ENCODE data around the gene ABCG4.
"Not testable (repeated sequence)": the region's sequence is repeated elsewhere in the genome, so short reads cannot be mapped to it uniquely, and the experiment has no call there.

The ABCG4 gene

DNA sequence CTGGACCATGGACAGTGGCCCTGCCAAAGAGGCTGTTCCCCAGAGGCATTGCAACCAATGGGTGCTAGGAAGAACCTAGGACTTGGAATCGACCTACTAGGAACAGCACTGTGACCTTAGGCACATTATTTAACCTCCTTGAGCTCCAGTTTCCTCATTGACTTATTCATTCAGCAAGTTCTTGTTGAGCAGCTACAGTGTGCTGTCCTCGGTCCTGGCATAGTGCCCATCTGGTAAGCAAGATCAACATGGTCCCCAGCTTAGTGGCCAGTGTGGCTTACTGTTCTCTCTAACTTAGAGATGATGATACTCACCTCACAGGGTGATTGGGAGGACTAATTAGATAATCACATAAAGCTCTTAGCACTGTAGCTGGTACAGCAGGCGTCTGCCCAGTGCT lies 8.2 kb downstream of the ABCG4 start:
- no peaks in the 10 kb centered on the region for H3K9me3 ChIP-seq (ENCODE audit: control insufficient read depth, low read length)
- peaks cover 58% of the 10 kb centered on the region for H3K27me3 ChIP-seq (replicated peaks; ENCODE audit: control insufficient read depth, insufficient read depth, low read length)
- no peaks in the 10 kb centered on the region for H3K4me1 ChIP-seq (ENCODE audit: control insufficient read depth, insufficient read depth, low read length)
- DNase-seq (ENCODE audit: low read depth): no peak
- no peak overlapping the region for H3K4me3 ChIP-seq (ENCODE audit: low read length)
- no peak overlapping the region for H3K9ac ChIP-seq (ENCODE audit: low read length)
- no peaks in the 10 kb centered on the region for H3K36me3 ChIP-seq (ENCODE audit: control insufficient read depth, insufficient read depth, low read length, severe bottlenecking)

DNA sequence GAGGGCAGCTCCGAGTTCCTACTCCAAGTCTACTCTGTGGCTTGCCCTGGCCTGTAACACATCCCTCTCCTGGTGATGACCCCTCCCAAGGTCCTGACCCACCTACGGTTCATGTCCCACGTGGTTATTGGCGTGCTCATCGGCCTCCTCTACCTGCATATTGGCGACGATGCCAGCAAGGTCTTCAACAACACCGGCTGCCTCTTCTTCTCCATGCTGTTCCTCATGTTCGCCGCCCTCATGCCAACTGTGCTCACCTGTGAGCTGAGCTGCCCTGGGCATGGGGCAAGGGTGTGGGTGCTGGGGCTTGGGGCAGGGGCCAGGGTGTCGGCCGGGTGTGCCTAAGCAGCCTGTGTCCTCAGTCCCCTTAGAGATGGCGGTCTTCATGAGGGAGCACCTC lies 9.6 kb downstream of the ABCG4 start:
- no peak for DNase-seq (ENCODE audit: low read depth)
- H3K4me3 ChIP-seq (ENCODE audit: low read length): no peak overlapping the region
- H3K27me3 ChIP-seq (replicated peaks; ENCODE audit: control insufficient read depth, insufficient read depth, low read length): peaks cover 54% of the 10 kb centered on the region
- no peaks in the 10 kb centered on the region for H3K9me3 ChIP-seq (ENCODE audit: control insufficient read depth, low read length)
- no peaks in the 10 kb centered on the region for H3K36me3 ChIP-seq (ENCODE audit: control insufficient read depth, insufficient read depth, low read length, severe bottlenecking)
- no peaks in the 10 kb centered on the region for H3K4me1 ChIP-seq (ENCODE audit: control insufficient read depth, insufficient read depth, low read length)
- H3K9ac ChIP-seq (ENCODE audit: low read length): no peak overlapping the region

DNA sequence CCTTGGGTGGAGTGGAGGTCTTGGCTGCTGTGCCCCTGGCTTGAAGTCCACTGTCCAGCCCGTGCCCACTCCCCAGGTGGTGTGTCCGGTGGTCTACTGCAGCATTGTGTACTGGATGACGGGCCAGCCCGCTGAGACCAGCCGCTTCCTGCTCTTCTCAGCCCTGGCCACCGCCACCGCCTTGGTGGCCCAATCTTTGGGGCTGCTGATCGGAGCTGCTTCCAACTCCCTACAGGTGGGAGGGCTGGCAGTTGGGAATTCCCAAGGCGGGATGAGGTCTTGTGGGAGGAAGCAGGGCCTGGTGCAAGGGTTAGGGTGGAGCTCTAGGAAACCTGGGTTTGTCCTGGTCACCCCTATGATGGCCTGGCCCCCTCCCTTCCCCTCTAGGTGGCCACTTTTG lies 11.3 kb downstream of the ABCG4 start:
- H3K4me1 ChIP-seq (ENCODE audit: control insufficient read depth, insufficient read depth, low read length): no peaks in the 10 kb centered on the region
- peaks cover 42% of the 10 kb centered on the region for H3K27me3 ChIP-seq (replicated peaks; ENCODE audit: control insufficient read depth, insufficient read depth, low read length)
- H3K9me3 ChIP-seq (ENCODE audit: control insufficient read depth, low read length): no peaks in the 10 kb centered on the region
- H3K9ac ChIP-seq (ENCODE audit: low read length): no peak overlapping the region
- no peaks in the 10 kb centered on the region for H3K36me3 ChIP-seq (ENCODE audit: control insufficient read depth, insufficient read depth, low read length, severe bottlenecking)
- DNase-seq (ENCODE audit: low read depth): no peak
- no peak overlapping the region for H3K4me3 ChIP-seq (ENCODE audit: low read length)

DNA sequence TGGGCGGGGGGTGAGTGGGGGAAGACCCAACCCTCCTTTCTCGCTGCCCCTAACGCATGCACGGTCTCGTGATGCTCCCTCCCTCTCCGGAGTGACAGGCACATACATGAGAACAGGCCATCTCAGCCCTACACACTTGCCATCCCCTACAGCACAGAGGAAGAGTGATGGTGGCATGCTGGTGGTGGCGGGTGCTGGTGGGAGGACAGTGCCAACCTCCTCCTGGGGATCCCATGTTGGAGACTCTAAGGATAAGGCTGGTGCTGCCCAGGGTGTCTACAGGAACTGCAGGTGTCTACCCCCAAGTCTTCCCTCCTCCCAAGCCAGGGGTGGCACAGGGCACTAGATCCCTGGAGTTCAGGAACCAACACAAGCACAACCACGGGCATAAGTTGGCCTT lies 13.0 kb downstream of the ABCG4 start:
- Histone ChIP-seq H3K4me1 (ENCODE audit: control insufficient read depth, insufficient read depth, low read length) (no peaks in the 10 kb centered on the region), H3K27me3 (replicated peaks; ENCODE audit: control insufficient read depth, insufficient read depth, low read length) (peaks cover 33% of the 10 kb centered on the region), H3K9me3 (ENCODE audit: control insufficient read depth, low read length) (no peaks in the 10 kb centered on the region), H3K36me3 (ENCODE audit: control insufficient read depth, insufficient read depth, low read length, severe bottlenecking) (no peaks in the 10 kb centered on the region), H3K4me3 (ENCODE audit: low read length) (no peak overlapping the region), H3K9ac (ENCODE audit: low read length) (no peak overlapping the region)
- DNase-seq (ENCODE audit: low read depth): no peak

DNA sequence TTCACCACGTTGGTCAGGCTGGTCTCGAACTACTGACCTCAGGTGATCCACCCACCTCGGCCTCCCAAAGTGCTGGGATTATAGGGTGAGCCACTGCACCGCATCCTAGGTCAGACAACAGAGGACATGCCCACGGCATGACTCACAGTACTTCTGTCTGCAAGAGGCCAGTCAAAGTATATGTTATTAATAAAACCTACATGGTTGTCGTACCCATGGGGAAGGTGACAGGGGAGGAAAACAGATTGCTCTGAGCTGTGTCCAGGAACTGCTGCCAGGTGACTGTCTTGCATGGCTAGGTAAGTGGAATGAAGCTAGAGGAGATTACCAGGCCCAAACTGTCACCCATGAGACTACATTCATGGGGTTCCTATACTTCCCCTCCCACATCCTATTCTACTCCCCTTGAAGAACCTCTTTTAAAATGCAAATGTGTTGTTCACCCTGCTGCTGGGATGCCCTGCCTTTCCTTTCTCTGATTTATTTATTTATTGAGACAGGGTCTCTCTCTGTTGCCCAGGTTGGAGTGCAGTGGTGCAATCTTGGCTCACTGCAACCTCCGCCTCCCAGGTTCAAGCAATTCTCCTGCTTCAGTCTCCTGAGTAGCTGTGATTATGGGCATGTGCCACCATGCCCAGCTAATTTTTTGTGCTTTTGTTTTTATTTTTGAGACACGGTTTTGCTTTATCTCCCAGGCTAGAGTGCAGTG lies 17.7 kb downstream of the ABCG4 start:
- Histone ChIP-seq H3K27me3 (replicated peaks; ENCODE audit: control insufficient read depth, insufficient read depth, low read length) (peaks cover 16% of the 10 kb centered on the region), H3K4me1 (ENCODE audit: control insufficient read depth, insufficient read depth, low read length) (peaks cover 6% of the 10 kb centered on the region), H3K4me3 (ENCODE audit: low read length) (no peak overlapping the region), H3K36me3 (ENCODE audit: control insufficient read depth, insufficient read depth, low read length, severe bottlenecking) (no peaks in the 10 kb centered on the region), H3K9ac (ENCODE audit: low read length) (no peak overlapping the region), H3K9me3 (ENCODE audit: control insufficient read depth, low read length) (no peaks in the 10 kb centered on the region)
- peak; percentile 32 for DNase-seq (ENCODE audit: low read depth)

DNA sequence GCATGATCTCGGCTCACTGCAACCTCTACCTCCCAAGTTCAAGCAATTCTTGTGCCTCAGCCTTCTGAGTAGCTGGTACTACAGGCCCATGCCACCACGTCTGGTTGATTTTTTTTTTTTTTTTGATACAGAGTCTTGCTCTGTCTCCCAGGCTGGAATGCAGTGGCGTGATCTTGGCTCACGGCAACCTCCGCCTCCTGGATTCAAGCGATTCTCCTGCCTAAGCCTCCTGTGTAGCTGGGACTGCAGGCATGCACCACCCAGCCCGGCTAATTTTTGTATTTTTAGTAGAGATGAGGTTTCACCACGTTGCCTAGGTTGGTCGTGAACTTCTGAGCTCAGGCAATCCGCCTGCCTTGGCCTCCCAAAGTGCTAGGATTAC lies 18.2 kb downstream of the ABCG4 start:
- H3K9me3 ChIP-seq (ENCODE audit: control insufficient read depth, low read length); H3K4me1 ChIP-seq (ENCODE audit: control insufficient read depth, insufficient read depth, low read length); H3K9ac ChIP-seq (ENCODE audit: low read length); DNase-seq (ENCODE audit: low read depth); H3K36me3 ChIP-seq (ENCODE audit: control insufficient read depth, insufficient read depth, low read length, severe bottlenecking); H3K4me3 ChIP-seq (ENCODE audit: low read length): not testable (repeated sequence)
- H3K27me3 ChIP-seq (replicated peaks; ENCODE audit: control insufficient read depth, insufficient read depth, low read length): peaks cover 11% of the 10 kb centered on the region

DNA sequence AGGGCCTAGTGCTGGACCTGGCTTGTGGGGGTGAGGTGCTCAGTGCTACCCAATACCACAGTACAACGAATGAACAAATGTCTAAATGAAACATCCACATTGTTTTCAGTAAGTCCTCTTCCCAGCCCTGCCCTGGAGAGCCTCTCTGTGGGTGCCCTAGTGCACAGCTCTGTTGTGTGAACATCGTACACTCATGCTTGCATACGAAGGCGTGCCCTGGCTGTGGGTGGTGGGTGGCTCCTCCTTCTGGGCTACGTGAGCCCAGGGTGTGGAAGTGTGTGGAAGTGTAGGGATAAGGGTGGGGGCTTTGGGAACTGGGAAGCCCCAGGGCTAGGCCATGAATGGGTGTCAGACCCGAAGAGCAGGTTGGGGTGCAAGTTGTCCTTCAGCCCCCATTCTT lies 19.1 kb downstream of the ABCG4 start:
- Histone ChIP-seq H3K4me1 (ENCODE audit: control insufficient read depth, insufficient read depth, low read length) (peaks cover 6% of the 10 kb centered on the region), H3K9ac (ENCODE audit: low read length) (no peak overlapping the region), H3K36me3 (ENCODE audit: control insufficient read depth, insufficient read depth, low read length, severe bottlenecking) (no peaks in the 10 kb centered on the region), H3K27me3 (replicated peaks; ENCODE audit: control insufficient read depth, insufficient read depth, low read length) (peaks cover 8% of the 10 kb centered on the region), H3K9me3 (ENCODE audit: control insufficient read depth, low read length) (no peaks in the 10 kb centered on the region), H3K4me3 (ENCODE audit: low read length) (no peak overlapping the region)
- DNase-seq (ENCODE audit: low read depth): no peak

DNA sequence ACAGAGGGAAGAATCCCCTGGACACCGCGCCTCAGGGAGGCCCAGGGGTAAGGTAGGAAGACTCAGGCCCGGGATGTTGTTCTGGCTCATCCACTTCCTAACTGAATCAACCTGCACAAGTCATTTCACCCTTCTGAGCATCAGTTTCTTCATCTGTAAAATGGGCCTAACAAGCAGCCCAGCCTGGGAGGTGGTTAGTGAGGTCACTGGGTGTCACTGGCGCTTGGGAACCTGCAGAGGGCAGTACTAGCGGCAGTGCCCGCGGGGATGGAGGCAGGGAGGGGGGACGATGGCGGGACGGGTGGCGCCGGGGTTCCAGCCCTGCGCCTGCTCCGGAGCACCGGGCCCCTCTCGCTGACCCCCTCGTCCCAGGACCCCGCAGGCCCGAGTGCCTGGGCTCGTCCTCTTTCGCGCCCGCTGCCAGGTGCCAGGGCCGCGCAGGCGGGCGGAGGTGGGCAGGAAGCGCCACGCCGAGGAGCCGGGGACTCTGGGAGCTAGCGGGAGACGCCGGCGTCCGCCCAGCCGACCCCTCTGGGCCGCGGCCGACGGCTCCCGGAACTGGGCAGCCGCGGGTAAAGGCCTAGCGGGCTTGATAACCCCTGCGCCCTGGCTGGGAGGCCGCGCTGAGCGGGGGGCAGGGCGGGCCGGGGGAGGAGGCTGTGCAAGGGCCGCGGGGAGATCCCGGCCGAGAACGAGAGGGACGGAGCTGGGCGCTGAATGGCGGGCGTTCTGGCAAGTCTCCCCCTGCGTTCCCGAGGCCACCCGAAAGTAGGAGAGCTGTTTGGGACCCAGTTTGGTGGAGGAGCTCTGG lies 19.8 kb downstream of the ABCG4 start, which contains the start of gene NLRX1:
TSS of gene NLRX1 (plus strand) at position 255 of the 811 bp plus-strand sequence. CDS start 2,679 bp downstream, outside the sequence.
- Histone ChIP-seq H3K27me3 (replicated peaks; ENCODE audit: control insufficient read depth, insufficient read depth, low read length) (peaks cover under 1% of the 10 kb centered on the region), H3K9ac (ENCODE audit: low read length) (peak within 1 kb of the TSS; percentile 94), H3K4me1 (ENCODE audit: control insufficient read depth, insufficient read depth, low read length) (peaks cover 6% of the 10 kb centered on the region), H3K9me3 (ENCODE audit: control insufficient read depth, low read length) (no peaks in the 10 kb centered on the region), H3K36me3 (ENCODE audit: control insufficient read depth, insufficient read depth, low read length, severe bottlenecking) (no peaks in the 10 kb centered on the region), H3K4me3 (ENCODE audit: low read length) (peak within 1 kb of the TSS; percentile 96)
- peak; percentile 93 for DNase-seq (ENCODE audit: low read depth)

DNA sequence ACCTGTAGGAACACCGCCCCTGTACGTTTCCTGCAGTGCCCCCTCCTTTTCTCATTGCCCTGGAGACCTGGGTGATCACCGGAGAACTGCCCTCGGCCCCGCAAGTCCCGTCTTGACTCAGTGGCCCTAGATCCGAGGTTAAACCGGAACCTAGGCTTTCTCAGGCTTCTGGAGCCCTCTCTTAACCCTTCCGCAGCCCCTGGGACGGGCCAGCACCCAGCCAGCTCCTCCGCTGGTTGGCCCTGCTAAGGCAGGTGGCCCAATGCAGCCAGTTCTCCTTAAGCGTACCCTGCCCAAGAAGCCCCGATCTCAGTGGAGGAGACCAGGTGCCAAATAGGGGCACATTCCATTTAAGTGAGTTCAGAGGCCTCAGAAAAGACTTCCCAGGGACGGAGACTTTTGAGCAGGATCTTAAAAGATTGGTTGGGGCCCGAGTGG lies 20.4 kb downstream of the ABCG4 start:
- Histone ChIP-seq H3K36me3 (ENCODE audit: control insufficient read depth, insufficient read depth, low read length, severe bottlenecking) (peaks cover 1% of the 10 kb centered on the region), H3K4me3 (ENCODE audit: low read length) (peak overlapping the region; percentile 96), H3K9ac (ENCODE audit: low read length) (peak overlapping the region; percentile 94), H3K9me3 (ENCODE audit: control insufficient read depth, low read length) (no peaks in the 10 kb centered on the region), H3K4me1 (ENCODE audit: control insufficient read depth, insufficient read depth, low read length) (peaks cover 6% of the 10 kb centered on the region), H3K27me3 (replicated peaks; ENCODE audit: control insufficient read depth, insufficient read depth, low read length) (no peaks in the 10 kb centered on the region)
- DNase-seq (ENCODE audit: low read depth): peak; percentile 24

DNA sequence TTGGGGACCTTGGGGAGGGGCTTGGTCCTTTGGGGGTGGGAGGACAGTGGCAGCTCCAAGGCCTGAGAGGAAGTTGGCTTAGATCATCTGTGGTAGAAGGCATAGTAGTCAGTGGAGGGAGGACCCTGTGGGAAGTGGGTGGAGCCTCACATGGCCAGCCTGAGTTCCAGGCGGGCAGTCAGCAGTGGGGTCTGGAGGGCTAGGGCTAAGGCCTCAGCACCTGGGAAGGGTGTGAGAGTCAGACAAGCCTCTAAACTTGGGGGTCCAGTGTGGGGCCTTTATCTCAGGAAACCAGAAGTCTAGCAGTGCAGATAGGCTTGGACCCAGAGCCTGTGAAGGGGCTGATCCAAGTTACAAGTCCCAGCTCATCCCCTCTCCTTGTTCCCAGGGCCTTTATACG lies 23.7 kb downstream of the ABCG4 start:
- no peak for DNase-seq (ENCODE audit: low read depth)
- H3K9me3 ChIP-seq (ENCODE audit: control insufficient read depth, low read length): no peaks in the 10 kb centered on the region
- no peak overlapping the region for H3K4me3 ChIP-seq (ENCODE audit: low read length)
- H3K36me3 ChIP-seq (ENCODE audit: control insufficient read depth, insufficient read depth, low read length, severe bottlenecking): peaks cover 12% of the 10 kb centered on the region
- H3K4me1 ChIP-seq (ENCODE audit: control insufficient read depth, insufficient read depth, low read length): peaks cover 6% of the 10 kb centered on the region
- H3K27me3 ChIP-seq (replicated peaks; ENCODE audit: control insufficient read depth, insufficient read depth, low read length): no peaks in the 10 kb centered on the region
- H3K9ac ChIP-seq (ENCODE audit: low read length): no peak overlapping the region

DNA sequence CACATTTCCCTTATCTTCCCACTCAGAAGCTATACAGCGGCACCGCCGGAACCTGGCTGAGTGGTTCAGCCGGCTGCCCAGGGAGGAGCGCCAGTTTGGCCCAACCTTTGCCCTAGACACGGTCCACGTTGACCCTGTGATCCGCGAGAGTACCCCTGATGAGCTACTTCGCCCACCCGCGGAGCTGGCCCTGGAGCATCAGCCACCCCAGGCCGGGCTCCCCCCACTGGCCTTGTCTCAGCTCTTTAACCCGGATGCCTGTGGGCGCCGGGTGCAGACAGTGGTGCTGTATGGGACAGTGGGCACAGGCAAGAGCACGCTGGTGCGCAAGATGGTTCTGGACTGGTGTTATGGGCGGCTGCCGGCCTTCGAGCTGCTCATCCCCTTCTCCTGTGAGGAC lies 24.6 kb downstream of the ABCG4 start:
- no peaks in the 10 kb centered on the region for H3K9me3 ChIP-seq (ENCODE audit: control insufficient read depth, low read length)
- H3K9ac ChIP-seq (ENCODE audit: low read length): no peak overlapping the region
- H3K27me3 ChIP-seq (replicated peaks; ENCODE audit: control insufficient read depth, insufficient read depth, low read length): no peaks in the 10 kb centered on the region
- no peak overlapping the region for H3K4me3 ChIP-seq (ENCODE audit: low read length)
- DNase-seq (ENCODE audit: low read depth): no peak
- H3K4me1 ChIP-seq (ENCODE audit: control insufficient read depth, insufficient read depth, low read length): peaks cover 6% of the 10 kb centered on the region
- peaks cover 17% of the 10 kb centered on the region for H3K36me3 ChIP-seq (ENCODE audit: control insufficient read depth, insufficient read depth, low read length, severe bottlenecking)
